NCI-H82 treated with DMSO at 0.1 percent for 48 hours (cell line): ENCODE data around the gene RBMX.

Experiments
- DNase-seq: peaks from one replicate; lab custom pipeline; 2025; ENCODE audit not compliant: unreplicated experiment; lab: John Stamatoyannopoulos, UW

RBMX gene

DNA sequence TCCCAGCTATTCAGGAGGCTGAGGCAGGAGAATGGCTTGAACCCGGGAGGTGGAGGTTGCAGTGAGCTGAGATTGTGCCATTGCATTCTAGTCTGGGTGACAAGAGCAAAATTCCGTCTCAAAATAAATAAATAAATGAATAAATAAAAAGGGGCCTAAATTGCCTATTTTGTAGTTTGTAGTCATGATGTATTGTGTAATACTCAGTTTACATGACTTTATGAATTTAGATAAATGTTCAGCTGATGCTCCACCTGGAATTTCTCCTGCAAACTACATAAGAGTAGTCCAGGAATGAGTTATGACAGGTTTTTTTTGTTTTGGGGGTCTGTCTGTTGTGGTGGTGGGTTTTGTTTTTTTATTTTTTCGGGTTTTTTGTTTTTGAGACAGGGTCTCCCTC is 31.1 kb downstream of the RBMX start:
- DNase-seq = no peak

DNA sequence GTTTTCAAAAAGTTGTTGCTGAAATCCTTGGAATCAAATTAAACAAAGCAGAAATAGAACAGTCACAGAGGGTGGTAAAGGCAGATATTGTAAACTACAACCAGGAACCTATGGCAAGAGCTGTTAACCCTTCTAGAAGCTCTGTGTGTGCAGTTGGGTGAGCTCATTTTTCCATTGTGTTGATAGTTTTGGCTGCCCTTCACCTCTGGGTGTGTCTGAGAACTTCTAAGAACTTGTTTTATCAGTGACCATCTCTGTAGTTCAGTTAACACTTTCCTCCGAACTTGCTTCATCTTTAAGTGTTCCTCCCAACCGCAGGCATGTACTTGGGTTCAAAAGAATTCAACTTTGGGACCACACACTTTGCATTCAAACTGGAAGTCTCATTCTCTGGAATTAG is 32.7 kb downstream of the RBMX start:
- no peak for DNase-seq

DNA sequence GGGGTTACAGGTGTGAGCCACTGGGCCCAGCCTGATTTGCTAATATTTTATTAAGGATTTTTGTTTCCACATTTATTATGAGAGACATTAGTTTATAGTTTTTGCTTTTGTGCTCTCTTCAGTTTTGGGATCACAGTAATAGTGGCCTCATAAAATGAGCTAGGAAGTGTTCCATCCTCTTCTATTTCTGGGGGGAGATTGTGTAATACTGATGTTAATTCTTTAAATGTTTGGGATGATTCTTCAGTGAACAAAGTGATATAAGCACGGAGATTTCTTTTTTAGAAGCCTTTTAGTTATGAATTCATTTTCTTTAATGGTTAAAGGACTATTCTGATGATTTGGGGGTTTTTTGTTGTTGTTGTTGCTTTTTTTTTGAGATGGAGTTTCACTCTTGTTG is 41.3 kb downstream of the RBMX start:
- DNase-seq = no peak

DNA sequence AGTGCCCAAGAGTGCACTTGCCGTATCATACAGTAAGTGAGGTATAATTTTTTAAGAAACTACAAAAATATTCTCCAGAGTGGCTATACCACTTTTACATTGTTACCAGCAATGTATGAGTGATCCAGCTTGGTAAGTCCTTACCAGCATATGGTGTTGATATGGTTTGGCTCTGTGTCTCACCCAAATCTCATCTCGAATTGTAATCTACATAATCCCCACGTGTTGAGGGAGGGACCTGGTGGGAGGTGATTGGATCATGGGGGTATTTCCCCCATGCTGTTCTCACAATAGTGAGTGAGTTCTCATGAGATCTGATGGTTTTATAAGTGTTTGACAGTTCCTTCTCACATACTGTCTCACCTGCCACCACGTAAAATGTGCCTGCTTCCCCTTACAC is 44.8 kb downstream of the RBMX start:
- peak; percentile 52 for DNase-seq

DNA sequence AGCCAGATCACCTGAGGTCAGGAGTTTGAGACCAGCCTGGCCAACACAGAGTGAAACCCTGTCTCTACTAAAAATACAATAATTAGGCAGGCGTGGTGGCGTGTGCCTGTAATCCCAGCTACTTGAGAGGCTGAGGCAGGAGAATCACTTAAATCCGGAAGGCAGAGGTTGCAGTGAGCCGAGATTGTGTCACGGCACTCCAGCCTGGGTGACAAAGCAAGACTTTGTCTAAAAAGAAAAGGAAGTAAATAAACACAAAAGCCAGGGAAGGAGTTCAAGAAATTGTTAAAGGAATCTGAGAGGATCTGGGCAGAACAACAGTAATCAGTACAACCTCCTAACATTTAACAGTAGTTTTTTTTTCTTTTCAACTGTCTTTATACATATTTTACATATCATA is 51.1 kb downstream of the RBMX start:
- DNase-seq = no peak

DNA sequence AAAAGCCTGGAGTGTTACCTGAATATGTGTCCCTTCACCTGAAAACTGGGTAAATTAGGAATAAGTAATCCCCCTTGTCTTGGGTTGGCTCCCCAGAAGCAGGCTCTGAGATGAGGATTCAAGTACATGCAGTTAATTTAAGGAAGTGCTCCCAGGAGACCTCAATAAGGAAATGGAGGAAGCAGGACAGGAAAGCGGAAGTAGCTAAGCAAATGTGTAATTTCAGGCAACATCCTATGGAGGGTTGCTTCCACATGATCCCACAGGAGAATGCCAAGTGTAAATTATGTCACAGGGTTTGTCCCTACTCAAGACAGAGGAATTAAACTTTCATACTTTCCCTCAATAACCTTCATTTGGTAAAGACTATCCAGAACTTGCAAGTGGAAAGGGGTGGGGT is 51.7 kb downstream of the RBMX start:
- no peak for DNase-seq

DNA sequence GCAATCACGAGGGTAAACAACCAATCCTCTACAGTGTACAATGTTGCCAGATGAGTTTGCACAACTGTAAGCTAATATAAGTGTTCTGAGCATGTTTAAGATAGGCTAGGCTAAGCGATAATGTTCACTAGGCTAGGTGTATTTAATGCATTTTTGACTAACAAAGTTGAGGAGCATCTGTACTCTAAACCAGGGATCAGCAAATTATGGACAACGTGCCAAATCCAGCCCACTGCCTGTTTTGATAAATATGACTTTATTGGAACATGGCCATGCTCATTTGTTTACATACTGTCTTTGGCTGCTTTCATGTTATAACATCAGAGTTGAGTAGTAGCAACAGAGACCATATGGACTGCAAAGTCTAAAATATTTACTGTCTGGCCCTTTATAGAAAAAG is 53.5 kb downstream of the RBMX start:
- DNase-seq = no peak

DNA sequence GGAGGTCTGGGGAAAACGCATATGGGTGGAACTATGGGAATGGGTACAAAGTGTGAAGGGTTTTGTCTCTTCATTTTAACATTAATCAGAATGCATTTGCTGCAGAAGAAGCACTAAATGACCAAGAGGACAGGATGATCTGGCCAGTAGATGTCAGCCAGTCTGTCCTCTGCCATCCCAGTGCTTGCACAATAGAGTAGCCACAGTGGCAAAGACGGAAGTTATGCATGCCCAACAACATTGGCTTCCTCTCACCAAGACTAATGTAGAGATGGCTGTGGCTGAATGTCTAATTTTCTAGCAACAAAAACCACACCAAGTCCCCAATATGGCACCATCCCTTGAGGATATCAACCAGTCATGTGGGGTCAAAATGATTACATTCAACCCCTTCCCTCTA is 54.8 kb downstream of the RBMX start:
- DNase-seq = no peak
